Hepatocyte (in vitro differentiated cells): ENCODE measurements around the gene SKA2. TPM values are rescaled to one million over a fixed set of nuclear protein-coding genes. Genes with fewer than 3 reads are reported as not detected.
"Not testable (repeated sequence)": the region's sequence is repeated elsewhere in the genome, so short reads cannot be mapped to it uniquely, and the experiment has no call there.

Experiments used
- DNase-seq: peaks from one replicate; pipeline ENCODE4 v3.0.0-alpha.2; 2016; ENCODE audit warnings: low spot score
- H2AFZ ChIP-seq: fragments of 200-600 bp; sonication (generic); 2 replicates; pipeline ENCODE4 v1.6.0; 2016; ENCODE audit warnings: antibody characterized with exemption, mild to moderate bottlenecking
- H3K27ac ChIP-seq: fragments of 200-600 bp; sonication (generic); 2 replicates; pipeline ENCODE4 v1.5.1; 2016; ENCODE audit warnings: mild to moderate bottlenecking
- H3K27me3 ChIP-seq: fragments of 200-600 bp; sonication (generic); 2 replicates; pipeline ENCODE4 v1.6.1; 2016
- H3K36me3 ChIP-seq: fragments of 200-600 bp; sonication (generic); replicated peaks from 2 replicates; pipeline ENCODE4 v1.5.1; 2016; ENCODE audit warnings: low read depth; ENCODE audit not compliant: insufficient read depth
- H3K4me1 ChIP-seq: fragments of 200-600 bp; sonication (generic); 2 replicates; pipeline ENCODE4 v1.5.1; 2016; ENCODE audit warnings: mild to moderate bottlenecking, moderate library complexity; ENCODE audit not compliant: insufficient read depth
- H3K4me2 ChIP-seq: fragments of 200-600 bp; sonication (generic); 2 replicates; pipeline ENCODE4 v1.6.0; 2016
- H3K4me3 ChIP-seq: fragments of 200-600 bp; sonication (generic); 2 replicates; pipeline ENCODE4 v1.5.1; 2016; ENCODE audit warnings: mild to moderate bottlenecking
- H3K79me2 ChIP-seq: fragments of 200-600 bp; sonication (generic); 2 replicates; pipeline ENCODE4 v1.6.0; 2017; ENCODE audit warnings: mild to moderate bottlenecking
- H3K9me2 ChIP-seq: fragments of 200-600 bp; sonication (generic); replicated peaks from 2 replicates; pipeline ENCODE4 v1.6.0; 2017; ENCODE audit warnings: mild to moderate bottlenecking; ENCODE audit not compliant: insufficient read depth
- H3K9me3 ChIP-seq: fragments of 200-600 bp; sonication (generic); 2 replicates; pipeline ENCODE4 v1.5.1; 2016; ENCODE audit warnings: low read depth, mild to moderate bottlenecking
- H4K20me1 ChIP-seq: fragments of 200-600 bp; sonication (generic); 2 replicates; pipeline ENCODE4 v1.6.0; 2016; ENCODE audit warnings: mild to moderate bottlenecking; ENCODE audit not compliant: insufficient read depth, poor library complexity, severe bottlenecking
- CTCF ChIP-seq: fragments of 200-600 bp; sonication (generic); IDR thresholded peaks from 2 replicates; pipeline ENCODE4 v1.5.1; 2016; ENCODE audit warnings: antibody characterized with exemption, mild to moderate bottlenecking; ENCODE audit not compliant: poor library complexity
- EZH2 ChIP-seq: fragments of 200-600 bp; sonication (generic); IDR thresholded peaks from 2 replicates; pipeline ENCODE4 v1.6.1; 2016; ENCODE audit warnings: antibody characterized with exemption, mild to moderate bottlenecking, borderline replicate concordance
- EZH2phosphoT487 ChIP-seq: fragments of 200-600 bp; sonication (generic); IDR thresholded peaks from one replicate; pipeline ENCODE4 v1.6.1; 2018; ENCODE audit warnings: antibody characterized with exemption, mild to moderate bottlenecking, low read depth, moderate library complexity; ENCODE audit not compliant: unreplicated experiment, severe bottlenecking
- WGBS: methylation state at CpG from one replicate; pipeline ENCODE4 v1.1.6; 2016; ENCODE audit warnings: low lambda C conversion rate; ENCODE audit errors: missing lambda C conversion rate; 5-methylcytosine and 5-hydroxymethylcytosine counted together
- polyA plus RNA-seq: library from polyadenylated mRNA; unstranded; fragments of >200 nt; fragmentation: Nextera tagmentation; extraction: Ambion mirVana; gene quantifications from 2 replicates; pipeline ENCODE4 v1.2.1, GENCODE V29; 2016
- total RNA-seq: library from RNA; depleted of rRNA; stranded (reverse); fragments of >200 nt; gene quantifications from 2 replicates; pipeline ENCODE4 v1.2.3, GENCODE V29; 2014

The SKA2 gene
- total and polyA plus RNA-seq, 2 experiments from 2014 or later: 27.0 to 52.8 TPM

GRCh38 chr17:59094861-59095530, 60.0 kb downstream of the SKA2 start:
- H3K4me1 ChIP-seq: no peaks in the 10 kb centered on the region
- no peak for TF ChIP-seq EZH2
- TF ChIP-seq CTCF: no peak
- no peak for TF ChIP-seq EZH2phosphoT487
- 83% methylated on average over 6 of the region's 6 CpGs for WGBS
- no peaks in the 10 kb centered on the region for H4K20me1 ChIP-seq
- peak overlapping the region; percentile 5 for H3K27ac ChIP-seq
- no peak overlapping the region for H3K4me3 ChIP-seq
- H3K4me2 ChIP-seq: no peak overlapping the region
- H3K9me3 ChIP-seq: no peaks in the 10 kb centered on the region
- H2AFZ ChIP-seq: no peak overlapping the region
- peaks cover 41% of the 10 kb centered on the region for H3K79me2 ChIP-seq
- no peaks in the 10 kb centered on the region for H3K36me3 ChIP-seq
- DNase-seq: no peak
- no peaks in the 10 kb centered on the region for H3K27me3 ChIP-seq
- no peaks in the 10 kb centered on the region for H3K9me2 ChIP-seq

DNA sequence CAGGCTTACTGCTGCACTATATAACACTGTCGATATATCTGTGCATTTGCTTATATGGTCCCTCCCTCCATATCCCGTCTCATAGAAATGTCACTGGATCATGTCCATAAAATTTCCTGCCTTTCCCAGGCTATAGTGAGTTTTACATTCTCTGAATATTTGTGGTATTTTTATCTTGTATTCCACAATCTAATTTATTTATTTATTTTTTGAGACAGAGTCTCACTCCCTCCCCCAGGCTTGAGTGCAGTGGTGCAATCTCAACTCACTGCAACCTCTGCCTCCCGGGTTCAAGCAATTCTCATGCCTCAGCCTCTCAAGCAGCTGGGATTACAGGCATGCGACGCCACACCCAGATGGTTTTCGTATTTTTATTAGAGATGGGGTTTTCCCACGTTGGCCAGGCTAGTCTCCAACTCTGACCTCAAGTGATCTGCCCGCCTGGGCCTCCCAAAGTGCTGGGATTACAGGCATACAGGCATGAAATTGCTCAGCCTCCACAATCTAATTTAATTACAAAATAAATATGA, 61.2 kb downstream of the SKA2 start:
- DNase-seq: peak; percentile 22
- H3K27ac ChIP-seq: peak overlapping the region; percentile 62
- H3K4me2 ChIP-seq: peak overlapping the region; percentile 65
- no peak overlapping the region for H2AFZ ChIP-seq
- H3K27me3 ChIP-seq: no peaks in the 10 kb centered on the region
- H3K9me3 ChIP-seq: no peaks in the 10 kb centered on the region
- no peak overlapping the region for H3K4me3 ChIP-seq
- H3K4me1 ChIP-seq: no peaks in the 10 kb centered on the region
- no peak for TF ChIP-seq EZH2
- TF ChIP-seq CTCF: no peak
- TF ChIP-seq EZH2phosphoT487: no peak
- H3K9me2 ChIP-seq: no peaks in the 10 kb centered on the region
- peaks cover 30% of the 10 kb centered on the region for H3K79me2 ChIP-seq
- 42% methylated on average over 8 of the region's 8 CpGs for WGBS
- no peaks in the 10 kb centered on the region for H4K20me1 ChIP-seq
- no peaks in the 10 kb centered on the region for H3K36me3 ChIP-seq

DNA sequence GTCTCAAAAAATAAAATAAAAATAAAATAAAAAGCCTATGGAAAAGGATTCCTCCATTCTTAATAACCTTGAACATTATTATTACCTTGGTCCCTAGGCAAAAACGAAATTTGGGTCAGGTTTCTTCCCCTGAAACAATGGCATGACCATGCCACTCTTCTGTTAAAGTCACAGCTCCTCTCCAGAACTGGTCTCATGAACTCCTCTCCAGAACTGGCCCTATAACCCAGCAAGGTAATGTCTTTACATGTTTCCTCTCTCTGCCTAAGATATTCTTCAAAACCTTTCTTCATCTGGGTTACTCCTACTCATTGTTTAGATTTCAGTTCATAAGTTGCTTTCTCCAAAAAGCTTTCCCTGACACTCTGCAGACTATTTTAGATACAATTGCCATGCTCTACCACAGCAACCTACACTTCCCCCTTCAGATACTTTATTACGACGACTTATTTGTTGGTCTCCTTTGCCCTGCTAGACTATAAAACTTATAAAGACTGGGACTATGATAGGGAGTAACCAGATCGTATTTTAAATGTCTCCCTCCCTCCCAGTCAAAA, 61.8 kb downstream of the SKA2 start:
- H3K9me2 ChIP-seq: no peaks in the 10 kb centered on the region
- no peaks in the 10 kb centered on the region for H4K20me1 ChIP-seq
- WGBS: 46% methylated on average over 4 of the region's 4 CpGs
- no peak overlapping the region for H3K4me3 ChIP-seq
- no peaks in the 10 kb centered on the region for H3K4me1 ChIP-seq
- H2AFZ ChIP-seq: no peak overlapping the region
- peaks cover 29% of the 10 kb centered on the region for H3K79me2 ChIP-seq
- no peaks in the 10 kb centered on the region for H3K36me3 ChIP-seq
- no peak for TF ChIP-seq CTCF
- TF ChIP-seq EZH2: no peak
- peak overlapping the region; percentile 62 for H3K27ac ChIP-seq
- DNase-seq: no peak
- H3K27me3 ChIP-seq: no peaks in the 10 kb centered on the region
- peak overlapping the region; percentile 65 for H3K4me2 ChIP-seq
- H3K9me3 ChIP-seq: no peaks in the 10 kb centered on the region

- H3K27me3 ChIP-seq, H3K4me1 ChIP-seq, H4K20me1 ChIP-seq, H3K79me2 ChIP-seq, H3K9me2 ChIP-seq, DNase-seq, H3K9me3 ChIP-seq, H3K27ac ChIP-seq, H3K36me3 ChIP-seq, H2AFZ ChIP-seq, H3K4me3 ChIP-seq, H3K4me2 ChIP-seq: not testable (repeated sequence)
- WGBS: 98% methylated on average over 12 of the region's 12 CpGs
Measured at GRCh38 chr17:59090593-59090992, 64.4 kb downstream of the SKA2 start.
